ENCODE measurements around the gene GSC2. TPM values are rescaled to one million over a fixed set of nuclear protein-coding genes. Genes with fewer than 3 reads are reported as not detected.

The GSC2 gene
- total RNA-seq, 1 donor from 2014 or later: not detected

GRCh38 chr22:19169002-19169946 is 19.2 kb upstream of the GSC2 start:
- Mint-ChIP-seq H3K36me3 (ENCODE audit: low read depth, unreplicated experiment) (peaks cover 4% of the 10 kb centered on the region), H3K4me1 (ENCODE audit: low read depth, unreplicated experiment) (peaks cover 12% of the 10 kb centered on the region), H3K27me3 (ENCODE audit: low read depth, unreplicated experiment) (peaks cover 39% of the 10 kb centered on the region), H3K27ac (ENCODE audit: unreplicated experiment) (no peak overlapping the region), H3K4me3 (ENCODE audit: unreplicated experiment) (no peak overlapping the region), H3K9me3 (ENCODE audit: unreplicated experiment) (peaks cover 8% of the 10 kb centered on the region)
- TF ChIP-seq CTCF (IDR thresholded peaks at IDR 0.05; ENCODE audit: insufficient read depth, low read depth, low read length) (no peak), EZH2 (IDR thresholded peaks at IDR 0.05; ENCODE audit: insufficient read depth, low read length) (peak; percentile 86)
- Histone ChIP-seq H4K20me1 (ENCODE audit: insufficient read depth, low read length) (peaks cover 21% of the 10 kb centered on the region), H3K27me3 (ENCODE audit: insufficient read depth, low read length) (peaks cover 33% of the 10 kb centered on the region), H2AFZ (ENCODE audit: low read depth, low read length) (peak overlapping the region; percentile 65), H3K9ac (ENCODE audit: low read length) (peak overlapping the region; percentile 63), H3K9me3 (ENCODE audit: insufficient read depth, low read depth, low read length) (no peaks in the 10 kb centered on the region), H3K27ac (ENCODE audit: low read depth, low read length) (no peak overlapping the region), H3K4me3 (ENCODE audit: insufficient read depth, low read depth, low read length) (peak overlapping the region; percentile 38), H3K4me2 (ENCODE audit: low read length) (peak overlapping the region; percentile 76), H3K79me2 (ENCODE audit: insufficient read depth, low read length) (peaks cover 34% of the 10 kb centered on the region), H3K4me1 (ENCODE audit: insufficient read depth, low read length) (peaks cover 28% of the 10 kb centered on the region), H3K36me3 (ENCODE audit: insufficient read depth, low read length) (no peaks in the 10 kb centered on the region)
- DNase-seq (ENCODE audit: low read depth) (no peak), FAIRE-seq (no peak)

DNA sequence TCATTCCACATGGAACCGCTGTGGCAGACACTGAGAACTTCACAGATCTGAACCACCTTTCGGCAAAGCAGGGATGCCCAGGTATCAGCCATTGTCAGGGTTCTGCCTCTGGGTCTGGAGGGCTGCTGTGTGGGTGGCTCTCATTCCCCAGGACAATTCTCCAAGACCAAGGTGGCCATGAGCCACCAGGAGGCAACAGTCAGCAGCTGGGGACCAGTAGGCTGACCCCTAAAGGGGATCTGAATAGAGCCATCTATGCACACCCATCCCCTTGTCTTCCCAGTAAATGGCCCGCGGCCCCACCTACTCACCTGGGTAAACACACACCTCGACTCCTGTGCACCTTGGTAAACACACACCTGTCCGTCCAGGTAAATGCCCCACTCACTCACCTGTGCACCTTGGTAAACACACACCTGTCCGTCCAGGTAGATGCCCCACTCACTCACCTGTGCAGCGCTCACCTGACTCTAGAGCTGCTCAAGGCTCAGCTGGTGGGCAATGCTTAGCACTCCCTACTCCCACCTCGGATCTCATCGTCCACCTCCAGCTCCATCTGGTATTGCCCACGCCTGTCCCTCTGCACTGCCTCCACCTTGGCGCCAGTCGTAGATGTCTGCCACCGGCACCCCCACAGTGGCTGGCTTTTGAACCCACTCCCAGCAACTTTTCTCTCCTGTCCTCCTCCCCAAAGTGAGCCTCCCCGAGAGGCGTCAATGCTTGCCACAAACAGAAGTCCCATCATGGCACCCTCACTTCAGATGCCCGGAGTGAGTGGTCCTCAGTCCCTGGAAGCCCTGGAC is 18.2 kb upstream of the GSC2 start:
- Histone ChIP-seq H3K9ac (ENCODE audit: low read length) (no peak overlapping the region), H4K20me1 (ENCODE audit: insufficient read depth, low read length) (peaks cover 12% of the 10 kb centered on the region), H3K4me3 (ENCODE audit: insufficient read depth, low read depth, low read length) (no peak overlapping the region), H2AFZ (ENCODE audit: low read depth, low read length) (no peak overlapping the region), H3K27me3 (ENCODE audit: insufficient read depth, low read length) (peaks cover 33% of the 10 kb centered on the region), H3K4me1 (ENCODE audit: insufficient read depth, low read length) (peaks cover 27% of the 10 kb centered on the region), H3K79me2 (ENCODE audit: insufficient read depth, low read length) (peaks cover 24% of the 10 kb centered on the region), H3K27ac (ENCODE audit: low read depth, low read length) (no peak overlapping the region), H3K4me2 (ENCODE audit: low read length) (no peak overlapping the region), H3K9me3 (ENCODE audit: insufficient read depth, low read depth, low read length) (no peaks in the 10 kb centered on the region), H3K36me3 (ENCODE audit: insufficient read depth, low read length) (no peaks in the 10 kb centered on the region)
- H3K4me3 Mint-ChIP-seq (ENCODE audit: unreplicated experiment): peak overlapping the region; percentile 40
- H3K27ac Mint-ChIP-seq (ENCODE audit: unreplicated experiment): no peak overlapping the region
- peaks cover 4% of the 10 kb centered on the region for H3K36me3 Mint-ChIP-seq (ENCODE audit: low read depth, unreplicated experiment)
- peaks cover 39% of the 10 kb centered on the region for H3K27me3 Mint-ChIP-seq (ENCODE audit: low read depth, unreplicated experiment)
- peaks cover 9% of the 10 kb centered on the region for H3K4me1 Mint-ChIP-seq (ENCODE audit: low read depth, unreplicated experiment)
- FAIRE-seq: no peak
- DNase-seq (ENCODE audit: low read depth): no peak
- TF ChIP-seq EZH2 (IDR thresholded peaks at IDR 0.05; ENCODE audit: insufficient read depth, low read length) (no peak), CTCF (IDR thresholded peaks at IDR 0.05; ENCODE audit: insufficient read depth, low read depth, low read length) (no peak)
- peaks cover 10% of the 10 kb centered on the region for H3K9me3 Mint-ChIP-seq (ENCODE audit: unreplicated experiment)
